ENCODE results near the gene OR3A3. TPM values are rescaled to one million over a fixed set of nuclear protein-coding genes. Genes with fewer than 3 reads are reported as not detected.

Gene OR3A3
- total RNA-seq, 2 donors from 2014 or later: not detected

DNA sequence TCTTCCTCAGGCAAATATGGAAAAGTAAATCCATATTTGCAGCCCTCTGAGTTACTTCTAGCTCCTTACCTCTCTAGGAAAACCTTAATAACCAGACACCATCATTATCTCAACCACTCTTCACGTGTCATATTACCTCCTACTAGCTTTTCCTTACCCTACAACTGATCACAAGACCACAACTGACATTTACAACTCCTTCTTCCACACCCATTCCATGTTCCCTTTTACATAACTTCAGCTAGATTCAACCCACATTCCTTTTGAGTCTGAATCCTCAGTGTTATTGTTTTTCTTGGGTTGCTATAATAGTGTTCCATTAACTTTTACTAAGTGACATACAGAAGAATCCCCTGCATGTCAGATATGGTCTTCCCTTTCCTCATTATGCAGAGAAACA, 27.2 kb downstream of the OR3A3 start:
- WGBS, 2 experiments (ENCODE audit: insufficient coverage in 1 of 2, insufficient read length in 1 of 2): 45 to 73% methylated on average over 1 of the region's 1 CpG
- Histone ChIP-seq H3K9ac (ENCODE audit: extremely low read depth, low read length, poor library complexity, severe bottlenecking) (no peak overlapping the region), H3K27me3 (ENCODE audit: control insufficient read depth, insufficient read depth, low read length, poor library complexity, severe bottlenecking) (no peaks in the 10 kb centered on the region), H3K4me1 (ENCODE audit: control insufficient read depth, insufficient read depth, low read length) (no peaks in the 10 kb centered on the region), H3K9me3 (ENCODE audit: control insufficient read depth, low read length) (no peaks in the 10 kb centered on the region), H3K36me3 (ENCODE audit: control insufficient read depth, insufficient read depth, low read length) (no peaks in the 10 kb centered on the region), H3K27ac (ENCODE audit: low read depth, low read length) (no peak overlapping the region), H3K4me3 (ENCODE audit: low read length) (no peak overlapping the region)
- Mint-ChIP-seq H3K27ac (no peak overlapping the region), H3K4me3 (no peak overlapping the region), H3K27me3 (ENCODE audit: insufficient read depth) (no peaks in the 10 kb centered on the region), H3K4me1 (no peaks in the 10 kb centered on the region), H3K36me3 (ENCODE audit: low read depth) (no peaks in the 10 kb centered on the region), H3K9me3 (peaks cover 3% of the 10 kb centered on the region)
- TF ChIP-seq, protein P1, sequence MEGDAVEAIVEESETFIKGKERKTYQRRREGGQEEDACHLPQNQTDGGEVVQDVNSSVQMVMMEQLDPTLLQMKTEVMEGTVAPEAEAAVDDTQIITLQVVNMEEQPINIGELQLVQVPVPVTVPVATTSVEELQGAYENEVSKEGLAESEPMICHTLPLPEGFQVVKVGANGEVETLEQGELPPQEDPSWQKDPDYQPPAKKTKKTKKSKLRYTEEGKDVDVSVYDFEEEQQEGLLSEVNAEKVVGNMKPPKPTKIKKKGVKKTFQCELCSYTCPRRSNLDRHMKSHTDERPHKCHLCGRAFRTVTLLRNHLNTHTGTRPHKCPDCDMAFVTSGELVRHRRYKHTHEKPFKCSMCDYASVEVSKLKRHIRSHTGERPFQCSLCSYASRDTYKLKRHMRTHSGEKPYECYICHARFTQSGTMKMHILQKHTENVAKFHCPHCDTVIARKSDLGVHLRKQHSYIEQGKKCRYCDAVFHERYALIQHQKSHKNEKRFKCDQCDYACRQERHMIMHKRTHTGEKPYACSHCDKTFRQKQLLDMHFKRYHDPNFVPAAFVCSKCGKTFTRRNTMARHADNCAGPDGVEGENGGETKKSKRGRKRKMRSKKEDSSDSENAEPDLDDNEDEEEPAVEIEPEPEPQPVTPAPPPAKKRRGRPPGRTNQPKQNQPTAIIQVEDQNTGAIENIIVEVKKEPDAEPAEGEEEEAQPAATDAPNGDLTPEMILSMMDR (conservative IDR thresholded peaks at IDR 0.05): no peak
- DNase-seq: no peak

DNA sequence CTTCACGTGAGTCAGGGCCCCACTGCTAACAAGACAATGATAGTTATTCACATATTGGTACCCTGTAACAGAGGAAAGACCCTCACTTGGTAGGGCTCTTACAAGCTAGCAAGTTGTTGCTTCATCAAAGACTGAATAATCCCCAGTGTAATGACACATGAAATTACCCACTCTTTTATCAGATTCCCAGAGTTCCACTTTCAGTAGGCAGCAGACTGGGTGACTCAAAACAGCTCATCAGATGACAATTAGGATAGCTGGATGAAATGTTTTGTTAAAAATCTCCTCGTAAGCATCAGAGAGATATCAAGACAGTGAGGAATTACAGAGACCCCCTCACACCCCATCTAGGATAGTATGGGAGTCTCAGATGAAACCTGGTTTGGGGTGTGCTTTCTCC, 29.3 kb downstream of the OR3A3 start:
- TF ChIP-seq, protein P1 (conservative IDR thresholded peaks at IDR 0.05): no peak
- H3K4me1 ChIP-seq (ENCODE audit: control insufficient read depth, insufficient read depth, low read length): no peaks in the 10 kb centered on the region
- no peak overlapping the region for H3K9ac ChIP-seq (ENCODE audit: extremely low read depth, low read length, poor library complexity, severe bottlenecking)
- Mint-ChIP-seq H3K4me1 (no peaks in the 10 kb centered on the region), H3K27ac (no peak overlapping the region), H3K4me3 (no peak overlapping the region), H3K36me3 (ENCODE audit: low read depth) (no peaks in the 10 kb centered on the region), H3K27me3 (ENCODE audit: insufficient read depth) (peaks cover 2% of the 10 kb centered on the region), H3K9me3 (no peaks in the 10 kb centered on the region)
- H3K36me3 ChIP-seq (ENCODE audit: control insufficient read depth, insufficient read depth, low read length): no peaks in the 10 kb centered on the region
- H3K27ac ChIP-seq (ENCODE audit: low read depth, low read length): no peak overlapping the region
- no peak for DNase-seq
- no peak overlapping the region for H3K4me3 ChIP-seq (ENCODE audit: low read length)
- WGBS, 2 experiments (ENCODE audit: insufficient coverage in 1 of 2, insufficient read length in 1 of 2): 60 to 81% methylated on average over 1 of the region's 2 CpGs
- no peaks in the 10 kb centered on the region for H3K9me3 ChIP-seq (ENCODE audit: control insufficient read depth, low read length)
- H3K27me3 ChIP-seq (ENCODE audit: control insufficient read depth, insufficient read depth, low read length, poor library complexity, severe bottlenecking): no peaks in the 10 kb centered on the region

DNA sequence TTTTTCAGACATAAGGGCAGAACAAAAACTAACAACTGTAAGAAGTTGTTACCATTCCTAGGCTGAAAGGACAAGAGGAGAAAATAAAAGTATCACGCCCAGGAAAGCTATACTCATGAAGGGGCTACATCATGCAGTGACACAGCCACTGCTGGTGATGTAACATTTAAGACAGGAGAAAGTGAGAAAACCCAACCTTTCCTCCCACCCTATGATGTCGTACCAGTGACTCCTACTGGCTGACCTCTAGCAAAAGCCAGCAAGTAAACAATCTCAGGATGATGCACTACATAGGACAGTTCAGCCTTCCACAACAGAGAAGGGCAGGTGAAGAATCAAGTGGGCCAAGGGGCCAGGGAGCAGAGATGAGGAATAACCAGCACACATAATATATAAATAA, 36.5 kb downstream of the OR3A3 start:
- Mint-ChIP-seq H3K4me3 (no peak overlapping the region), H3K4me1 (no peaks in the 10 kb centered on the region), H3K36me3 (ENCODE audit: low read depth) (no peaks in the 10 kb centered on the region), H3K27me3 (ENCODE audit: insufficient read depth) (peaks cover 2% of the 10 kb centered on the region), H3K9me3 (no peaks in the 10 kb centered on the region), H3K27ac (no peak overlapping the region)
- no peaks in the 10 kb centered on the region for H3K9me3 ChIP-seq (ENCODE audit: control insufficient read depth, low read length)
- no peak overlapping the region for H3K27ac ChIP-seq (ENCODE audit: low read depth, low read length)
- DNase-seq: peak; percentile 76
- H3K9ac ChIP-seq (ENCODE audit: extremely low read depth, low read length, poor library complexity, severe bottlenecking): no peak overlapping the region
- H3K4me1 ChIP-seq (ENCODE audit: control insufficient read depth, insufficient read depth, low read length): no peaks in the 10 kb centered on the region
- TF ChIP-seq, protein P1 (conservative IDR thresholded peaks at IDR 0.05): peak; percentile 59
- 57 to 61% methylated on average over 2 of the region's 2 CpGs for WGBS, 2 experiments (ENCODE audit: insufficient coverage in 1 of 2, insufficient read length in 1 of 2)
- no peak overlapping the region for H3K4me3 ChIP-seq (ENCODE audit: low read length)
- H3K27me3 ChIP-seq (ENCODE audit: control insufficient read depth, insufficient read depth, low read length, poor library complexity, severe bottlenecking): no peaks in the 10 kb centered on the region
- no peaks in the 10 kb centered on the region for H3K36me3 ChIP-seq (ENCODE audit: control insufficient read depth, insufficient read depth, low read length)
